Stomach (tissue), 9 donors: ENCODE data around the gene TTLL4. TPM values are rescaled to one million over a fixed set of nuclear protein-coding genes. Genes with fewer than 3 reads are reported as not detected.

Experiments
- DNase-seq, 2 donors: peaks; one replicate each; pipeline versions ENCODE4 v3.0.0 to v3.0.0-alpha.2; 2013 to 2019
- H3K27ac ChIP-seq, 5 donors: fragments of 200-600 bp in 4 of 5; sonication (generic) in 4 of 5; one replicate each; pipeline ENCODE4 v1.5.1; 2013 to 2019; ENCODE audit warnings: mild to moderate bottlenecking in 1 of 5, moderate library complexity in 1 of 5
- H3K27me3 ChIP-seq, 3 donors: fragments of 200-600 bp; sonication (generic); one replicate each; pipeline ENCODE4 v1.5.1; 2017 to 2019; ENCODE audit warnings: mixed run types in 1 of 3
- H3K36me3 ChIP-seq, 4 donors: fragments of 200-600 bp; sonication (generic); 1 replicate in 3 of 4; 2 replicates in 1 of 4; pipeline ENCODE4 v1.5.1; 2016 to 2019
- H3K4me1 ChIP-seq, 4 donors: fragments of 200-600 bp; sonication (generic); one replicate each; pipeline ENCODE4 v1.5.1; 2016 to 2019
- H3K4me3 ChIP-seq, 4 donors: fragments of 200-600 bp; sonication (generic) in 3 of 4; one replicate each; pipeline ENCODE4 v1.5.1; 2016 to 2019; ENCODE audit warnings: mild to moderate bottlenecking in 1 of 4
- H3K9me3 ChIP-seq, 4 donors: fragments of 200-600 bp; sonication (generic); one replicate each; pipeline ENCODE4 v1.5.1; 2016 to 2019
- EP300 ChIP-seq: sonication (generic); formaldehyde crosslinking; IDR thresholded peaks from one replicate; pipeline ENCODE4 v1.6.1; 2017; ENCODE audit warnings: antibody characterized with exemption
- POLR2A ChIP-seq, 4 donors: fragments of 450-650 bp; IDR thresholded peaks; one replicate each; pipeline ENCODE4 v1.6.1; 2016; ENCODE audit warnings: antibody characterized with exemption in 4 of 4, control low read depth in 2 of 4, mild to moderate bottlenecking in 1 of 4, moderate library complexity in 1 of 4
- POLR2AphosphoS5 ChIP-seq, 3 donors: sonication (generic); formaldehyde crosslinking; IDR thresholded peaks; one replicate each; pipeline ENCODE4 v1.6.1; 2016; ENCODE audit warnings: antibody characterized with exemption in 3 of 3
- WGBS, 5 donors: extraction: QIAGEN DNeasy Blood & Tissue Kit in 3 of 5; methylation state at CpG; one replicate each; pipeline versions ENCODE4 v1.1.5 to v1.1.7; 2013 to 2018; 5-methylcytosine and 5-hydroxymethylcytosine counted together
- intact Hi-C: fragments of 100-400 bp; cut with DNase I; formaldehyde crosslinking; loops from one replicate; pipeline ENCODE4 v1.15.1; 2023; ENCODE audit warnings: low total_unique reads
- polyA plus RNA-seq, 3 donors: library from polyadenylated mRNA; stranded (reverse); fragments of 200-250 nt; gene quantifications; one replicate each; pipeline ENCODE4 v1.2.3, GENCODE V29; 2013
- total RNA-seq, 5 donors: library from RNA; depleted of rRNA; stranded (reverse); fragments of >200 nt; gene quantifications; one replicate each; pipeline versions ENCODE4 v1.1.0 to v1.2.3, GENCODE V29; 2014 to 2016
- TF ChIP-seq, protein P1 (sequence below), 7 experiments: fragments of 450-650 bp in 4 of 7; fragments of 200-600 bp in 3 of 7; sonication (generic) in 3 of 7; IDR thresholded peaks; one replicate each; pipeline ENCODE4 v1.5.1; 2016 to 2019; ENCODE audit warnings: antibody characterized with exemption in 7 of 7, control low read depth in 2 of 7, mild to moderate bottlenecking in 1 of 7
- donor health status: healthy with polysubstance abuse.
- donor health status: Bipolar disorder and iron deficiency.
- donor health status: healthy.

TTLL4 gene
- total and polyA plus RNA-seq, 8 donors: 8.8 to 139 (median 13.9) TPM

GRCh38 chr2:218777276-218777990 is 66.8 kb downstream of the TTLL4 start:
- no peak overlapping the region for H3K27ac ChIP-seq
- H3K4me1 ChIP-seq: peaks cover 12 to 20% (median 14%) of the 10 kb centered on the region in 4 donors
- peaks cover 0 to 13% (median 4%) of the 10 kb centered on the region in 4 donors for H3K9me3 ChIP-seq
- no peaks in the 10 kb centered on the region for H3K36me3 ChIP-seq
- TF ChIP-seq POLR2A (IDR thresholded peaks at IDR 0.05) (no peak), POLR2AphosphoS5 (IDR thresholded peaks at IDR 0.05) (no peak), EP300 (no peak)
- TF ChIP-seq, protein P1, sequence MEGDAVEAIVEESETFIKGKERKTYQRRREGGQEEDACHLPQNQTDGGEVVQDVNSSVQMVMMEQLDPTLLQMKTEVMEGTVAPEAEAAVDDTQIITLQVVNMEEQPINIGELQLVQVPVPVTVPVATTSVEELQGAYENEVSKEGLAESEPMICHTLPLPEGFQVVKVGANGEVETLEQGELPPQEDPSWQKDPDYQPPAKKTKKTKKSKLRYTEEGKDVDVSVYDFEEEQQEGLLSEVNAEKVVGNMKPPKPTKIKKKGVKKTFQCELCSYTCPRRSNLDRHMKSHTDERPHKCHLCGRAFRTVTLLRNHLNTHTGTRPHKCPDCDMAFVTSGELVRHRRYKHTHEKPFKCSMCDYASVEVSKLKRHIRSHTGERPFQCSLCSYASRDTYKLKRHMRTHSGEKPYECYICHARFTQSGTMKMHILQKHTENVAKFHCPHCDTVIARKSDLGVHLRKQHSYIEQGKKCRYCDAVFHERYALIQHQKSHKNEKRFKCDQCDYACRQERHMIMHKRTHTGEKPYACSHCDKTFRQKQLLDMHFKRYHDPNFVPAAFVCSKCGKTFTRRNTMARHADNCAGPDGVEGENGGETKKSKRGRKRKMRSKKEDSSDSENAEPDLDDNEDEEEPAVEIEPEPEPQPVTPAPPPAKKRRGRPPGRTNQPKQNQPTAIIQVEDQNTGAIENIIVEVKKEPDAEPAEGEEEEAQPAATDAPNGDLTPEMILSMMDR (IDR thresholded peaks at IDR 0.05): no peak
- intact Hi-C loops: no loop called here
- no peak overlapping the region for H3K4me3 ChIP-seq
- 93 to 96% (median 96%) methylated on average over 9 of the region's 9 CpGs for WGBS, 5 donors
- DNase-seq: no peak
- H3K27me3 ChIP-seq: peaks cover 0 to 10% (median 9%) of the 10 kb centered on the region in 3 donors

DNA sequence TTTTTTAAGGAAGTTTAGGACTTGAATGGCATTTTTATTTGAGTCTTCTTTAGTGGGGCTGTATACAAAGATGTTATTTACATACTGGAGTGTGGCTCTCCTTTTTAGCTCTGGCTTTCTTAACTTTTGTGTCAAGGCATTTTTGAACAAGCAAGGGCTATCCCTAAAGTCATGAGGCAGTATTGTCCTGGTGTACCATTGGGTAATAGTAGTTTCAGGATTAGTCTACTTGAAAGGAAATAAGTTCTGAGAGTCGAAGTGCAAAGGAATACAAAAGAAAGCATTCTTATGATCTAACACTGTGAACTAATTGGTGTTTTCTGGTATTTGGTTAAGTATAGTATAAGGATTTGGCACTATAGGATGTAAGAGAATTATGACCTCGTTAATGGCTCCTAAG is 69.4 kb downstream of the TTLL4 start:
- peaks cover 0 to 13% (median 4%) of the 10 kb centered on the region in 4 donors for H3K9me3 ChIP-seq
- no peak for DNase-seq
- 45 to 86% (median 82%) methylated on average over 2 of the region's 2 CpGs for WGBS, 5 donors
- intact Hi-C loops: no loop called here
- peaks cover 0 to 11% (median 10%) of the 10 kb centered on the region in 3 donors for H3K27me3 ChIP-seq
- TF ChIP-seq, protein P1 (IDR thresholded peaks at IDR 0.05): no peak
- TF ChIP-seq EP300 (no peak), POLR2AphosphoS5 (IDR thresholded peaks at IDR 0.05) (no peak)
- peaks cover 12 to 42% (median 19%) of the 10 kb centered on the region in 4 donors for H3K4me1 ChIP-seq
- H3K27ac ChIP-seq: no peak overlapping the region
- no peak overlapping the region for H3K4me3 ChIP-seq
- H3K36me3 ChIP-seq: no peaks in the 10 kb centered on the region

GRCh38 chr2:218780851-218781690 is 70.4 kb downstream of the TTLL4 start:
- peaks cover 12 to 45% (median 22%) of the 10 kb centered on the region in 4 donors for H3K4me1 ChIP-seq
- H3K9me3 ChIP-seq: peaks cover 0 to 13% (median 4%) of the 10 kb centered on the region in 4 donors
- H3K27ac ChIP-seq: peak overlapping the region; percentile 68 to 87 (median 78)
- TF ChIP-seq, protein P1 (IDR thresholded peaks at IDR 0.05): no peak
- TF ChIP-seq POLR2A (IDR thresholded peaks at IDR 0.05): no peak
- TF ChIP-seq EP300: no peak
- no peak for TF ChIP-seq POLR2AphosphoS5 (IDR thresholded peaks at IDR 0.05)
- H3K36me3 ChIP-seq: no peaks in the 10 kb centered on the region
- H3K4me3 ChIP-seq: peak overlapping the region; percentile 64 to 70 (median 66)
- peak in 1 of 2 donors; percentile 66 for DNase-seq
- intact Hi-C loops: no loop called here
- WGBS, 5 donors: 31 to 40% (median 34%) methylated on average over 15 of the region's 15 CpGs
- peaks cover 0 to 11% (median 10%) of the 10 kb centered on the region in 3 donors for H3K27me3 ChIP-seq
